UCSD-AML1 (cell line): ENCODE data around the gene KCNAB2.

Experiments used
- DNase-seq: peaks from one replicate; lab custom pipeline; 2025; ENCODE audit not compliant: unreplicated experiment; lab: John Stamatoyannopoulos, UW

Gene KCNAB2

DNA sequence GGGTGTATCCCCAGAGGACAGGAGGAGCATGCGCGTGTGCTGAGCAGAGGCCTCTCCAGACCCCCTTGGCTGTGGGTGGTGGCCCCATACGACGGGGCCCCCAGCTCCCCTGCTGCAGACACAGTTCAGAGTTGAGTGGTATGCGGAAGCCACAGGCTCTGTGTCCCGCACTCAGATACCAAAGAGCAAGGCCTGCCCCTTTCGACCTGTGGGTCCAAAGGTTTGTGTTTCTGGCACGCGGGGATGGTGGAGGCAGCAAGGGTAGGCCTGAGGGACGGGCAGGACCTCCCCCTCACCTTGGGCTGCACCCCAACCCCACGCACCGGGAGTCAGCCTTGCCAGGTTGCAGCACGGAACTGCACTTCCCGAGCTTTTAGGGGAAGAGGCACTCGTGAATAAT lies at the start of gene KCNAB2:
KCNAB2 (plus strand) TSS at position 328 of the 400 bp plus-strand sequence. CDS start 5,649 bp downstream, outside the sequence.
- DNase-seq: no peak

- no peak for DNase-seq
These were observed 48.9 kb upstream of the KCNAB2 start for GRCh38 chr1:5996641-5997270.

GRCh38 chr1:5997316-5997715 lies 48.4 kb upstream of the KCNAB2 start:
- DNase-seq: no peak

DNA sequence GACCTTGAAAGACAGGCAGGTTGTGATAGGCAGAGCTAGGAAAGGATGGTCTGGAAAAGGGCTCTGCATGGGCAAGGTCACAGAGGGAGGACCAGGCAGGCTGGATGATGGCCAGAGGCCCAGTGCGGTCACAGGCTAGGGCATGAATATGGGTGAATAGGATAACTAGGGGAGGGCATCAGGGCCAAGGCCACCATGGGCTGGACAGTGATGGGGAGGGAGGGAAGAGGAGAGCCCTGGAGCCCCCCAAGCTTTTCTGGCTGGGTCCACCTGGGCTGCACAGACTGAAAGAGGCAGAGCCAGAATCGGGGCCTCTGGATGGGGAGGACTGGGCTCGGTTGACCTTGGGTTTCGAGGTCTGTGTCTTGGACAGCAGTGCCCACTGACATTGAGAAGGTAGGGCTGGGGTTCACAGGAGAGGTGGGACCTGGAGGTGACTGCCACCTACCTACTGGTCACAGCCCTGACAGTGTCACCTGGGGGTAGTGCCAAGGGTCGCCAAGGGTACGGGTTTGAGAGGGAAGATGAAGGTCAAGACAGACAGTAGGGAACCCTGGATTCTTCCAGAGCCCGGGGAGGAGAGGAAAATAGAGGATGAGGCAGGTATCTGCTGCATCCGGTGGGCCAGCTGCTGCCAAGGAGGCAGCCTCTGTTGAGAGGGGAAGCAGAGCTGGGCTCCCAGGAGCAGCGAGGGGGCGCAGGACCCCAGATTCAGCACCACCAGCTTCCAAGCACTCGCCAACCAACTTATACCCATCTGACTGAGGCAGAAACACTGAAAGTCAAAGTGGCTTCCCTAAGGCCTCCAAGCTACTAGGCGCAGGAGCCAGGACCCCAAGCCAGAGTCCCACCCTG lies 47.4 kb upstream of the KCNAB2 start:
- no peak for DNase-seq

- DNase-seq: no peak
These were observed 46.8 kb upstream of the KCNAB2 start for GRCh38 chr1:5998906-5999301.

DNA sequence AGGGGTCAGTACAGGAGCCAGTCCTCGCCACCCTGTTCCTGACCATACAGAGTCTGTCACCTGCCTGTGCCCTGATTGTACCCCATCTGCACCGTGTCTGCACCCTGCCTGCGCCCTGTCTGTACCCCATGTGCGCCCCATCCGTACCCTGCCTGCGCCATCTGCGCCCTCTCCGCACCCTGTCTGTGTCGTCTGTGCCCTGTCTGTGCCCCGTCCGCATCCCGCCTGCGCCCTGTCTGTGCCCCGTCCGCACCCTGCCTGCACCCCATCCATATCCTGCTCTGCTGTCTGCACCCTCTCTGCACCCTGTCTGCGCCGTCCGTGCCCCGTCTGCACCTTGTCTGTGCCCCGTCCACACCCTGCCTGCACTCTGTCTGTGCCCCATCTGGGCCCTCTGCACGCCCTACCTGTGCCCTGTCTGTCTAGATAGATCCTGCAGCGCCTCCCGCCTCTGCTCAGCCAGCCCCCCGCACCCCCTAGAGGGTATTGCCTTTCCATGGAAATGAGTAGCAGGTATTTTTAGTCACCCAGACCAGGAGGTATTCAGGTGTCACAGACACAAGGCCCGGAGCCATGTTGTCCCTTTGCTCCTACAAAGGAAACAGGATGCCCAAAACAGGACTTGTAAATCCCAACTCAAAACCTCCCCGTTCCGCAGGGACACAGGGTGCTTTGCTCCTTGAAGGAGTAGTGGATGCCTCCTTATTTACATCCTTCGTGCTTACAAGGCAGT lies 45.8 kb upstream of the KCNAB2 start:
- DNase-seq: no peak

GRCh38 chr1:6000444-6001288 lies 45.0 kb upstream of the KCNAB2 start:
- no peak for DNase-seq

GRCh38 chr1:6001992-6002576 lies 43.6 kb upstream of the KCNAB2 start:
- no peak for DNase-seq

DNA sequence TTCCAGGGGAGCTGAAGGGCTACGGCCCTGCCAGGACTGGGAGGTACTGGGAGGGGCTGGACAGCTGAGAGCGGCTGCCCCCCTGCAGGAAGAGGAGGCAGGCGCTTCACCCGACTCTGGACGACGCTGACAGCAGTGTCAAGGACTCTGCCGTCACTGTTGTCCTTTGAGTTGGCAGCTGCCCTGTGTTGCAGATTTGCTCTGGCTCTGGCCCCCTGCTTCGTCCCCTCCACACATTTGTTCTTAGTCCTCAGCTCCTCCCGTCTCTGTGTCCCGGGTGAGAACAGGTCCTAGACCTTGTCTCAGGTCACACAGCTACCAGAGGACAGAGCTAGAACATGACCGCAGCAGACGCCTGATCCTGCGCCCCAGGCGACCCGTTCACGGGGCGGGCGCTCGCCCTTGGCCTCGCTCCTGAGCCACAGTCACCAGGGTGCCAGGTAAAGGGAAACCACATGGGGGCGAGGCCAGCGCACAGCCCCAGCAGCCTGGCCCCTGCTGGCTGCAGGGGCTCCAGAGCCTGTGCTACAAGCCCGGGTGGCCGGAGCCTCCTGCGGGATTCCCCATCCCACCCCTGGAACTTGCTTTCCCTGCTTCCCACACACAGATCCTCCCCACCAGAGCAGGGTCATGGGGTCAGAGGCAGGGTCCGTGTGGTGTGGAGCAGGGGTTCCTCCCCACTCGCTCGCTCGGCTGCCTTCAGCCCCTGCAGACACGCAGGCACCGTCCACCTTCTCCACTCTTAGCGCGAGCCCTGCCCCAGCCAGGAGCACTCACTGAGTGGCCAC lies 42.8 kb upstream of the KCNAB2 start:
- DNase-seq: no peak

GRCh38 chr1:6003568-6004411 lies 41.9 kb upstream of the KCNAB2 start:
- DNase-seq: no peak

GRCh38 chr1:6004412-6005123 lies 41.1 kb upstream of the KCNAB2 start:
- DNase-seq: no peak

GRCh38 chr1:6005276-6005917 lies 40.3 kb upstream of the KCNAB2 start:
- DNase-seq: no peak

DNA sequence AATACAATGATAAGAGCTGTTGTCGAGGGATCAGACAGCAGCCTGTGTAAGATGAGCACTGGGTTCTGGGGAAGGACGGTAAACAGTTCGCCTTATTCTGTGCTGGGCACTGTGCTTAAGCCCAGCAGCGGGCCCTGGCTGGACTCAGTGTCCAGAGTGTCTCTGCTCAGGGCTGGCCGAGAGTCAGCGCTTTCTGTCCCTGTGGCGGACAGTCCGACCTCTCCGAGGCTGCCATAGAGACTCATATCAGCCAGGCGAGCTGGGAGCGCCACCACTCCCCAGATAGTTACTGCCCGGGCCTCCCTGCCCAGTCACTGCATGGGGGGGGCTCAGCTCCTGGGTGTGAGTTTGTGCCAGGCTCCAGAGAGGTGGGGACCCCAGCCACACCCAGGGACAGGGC lies 38.8 kb upstream of the KCNAB2 start:
- DNase-seq: no peak

- DNase-seq: no peak
These were observed 38.2 kb upstream of the KCNAB2 start for GRCh38 chr1:6007318-6008083.

- no peak for DNase-seq
These were observed 37.6 kb upstream of the KCNAB2 start for GRCh38 chr1:6008084-6008415.

GRCh38 chr1:6008696-6009095 lies 37.0 kb upstream of the KCNAB2 start:
- DNase-seq: no peak
